ENCODE data around the gene TLK2. TPM values are rescaled to one million over a fixed set of nuclear protein-coding genes. Genes with fewer than 3 reads are reported as not detected.

TLK2 gene
- total RNA-seq, 1 donor from 2014 or later = 57.0 TPM

DNA sequence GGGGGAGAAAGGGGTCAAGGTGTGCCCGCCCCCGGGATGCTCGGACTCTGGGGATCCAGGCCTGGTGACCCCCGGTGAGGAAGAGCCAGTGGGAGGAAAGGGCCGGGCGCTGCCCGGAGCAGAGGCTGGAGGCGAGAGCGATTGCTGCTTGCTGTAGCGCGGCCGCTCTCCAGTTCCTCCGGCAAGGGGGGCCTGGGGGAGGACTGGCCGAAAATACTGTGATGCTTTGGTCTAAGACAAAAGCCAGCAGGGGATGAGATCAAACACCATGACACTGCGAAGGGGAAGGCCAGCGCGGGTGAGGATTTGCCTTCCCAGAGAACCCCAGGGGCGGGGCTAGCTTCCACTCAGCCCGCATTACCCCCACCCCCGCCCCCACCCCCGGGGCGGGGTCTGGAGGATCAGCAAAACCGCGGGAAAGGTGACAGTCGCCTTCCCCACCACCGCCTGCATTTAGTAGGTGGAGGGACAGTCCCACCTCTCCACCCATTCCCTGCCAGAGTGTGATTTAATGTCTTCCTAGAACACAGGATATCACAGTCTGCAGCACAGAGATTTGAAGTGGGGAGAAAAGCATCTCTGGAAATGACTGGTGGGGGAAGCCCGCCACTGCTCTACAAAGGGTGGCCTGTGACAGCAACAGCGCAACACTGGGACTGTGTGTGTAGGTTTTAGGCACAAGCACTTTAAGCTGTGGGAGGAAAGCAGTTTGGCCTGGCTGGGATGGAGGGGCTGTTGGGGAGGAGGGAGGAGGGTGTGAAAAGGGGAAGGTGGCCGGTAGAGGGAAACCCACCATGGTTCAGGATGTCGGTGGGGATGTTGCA is 174.6 kb downstream of the TLK2 start:
- intact Hi-C loops (cut with micrococcal nuclease) = loop anchor here (1.0 kb wide), 1 partner anchor 71 kb away; no protein-coding TSS in a partner anchor
- peaks cover 23% of the 10 kb centered on the region for H3K4me1 Mint-ChIP-seq
- POLR2A ChIA-PET = interaction anchor here (0.5 to 0.6 kb wide), 3 partner anchors 199 to 1278 kb away, joined by 3 to 5 read pairs (median 4); no protein-coding TSS in a partner anchor
- peak overlapping the region; percentile 87 for H3K4me3 Mint-ChIP-seq
- peak overlapping the region; percentile 71 for H3K27ac Mint-ChIP-seq
- H3K36me3 Mint-ChIP-seq (ENCODE audit: low read depth) = no peaks in the 10 kb centered on the region
- no peaks in the 10 kb centered on the region for H3K9me3 Mint-ChIP-seq
- no peak for TF ChIP-seq CTCF (IDR thresholded peaks at IDR 0.05)
- no peaks in the 10 kb centered on the region for H3K27me3 Mint-ChIP-seq
- peak; percentile 85 for ATAC-seq (ENCODE audit: low read depth)
- CTCF ChIA-PET = no interaction called here
- DNase-seq = peak; percentile 51

GRCh38 chr17:62653826-62654761 is 175.5 kb downstream of the TLK2 start:
- POLR2A ChIA-PET = interaction anchor here (0.5 to 0.6 kb wide), 3 partner anchors 200 to 1190 kb away, joined by 3 to 4 read pairs (median 3); no protein-coding TSS in a partner anchor
- CTCF ChIA-PET = no interaction called here
- intact Hi-C loops (cut with micrococcal nuclease) = loop anchor here (1.0 kb wide), 1 partner anchor 70 kb away; no protein-coding TSS in a partner anchor
- Mint-ChIP-seq H3K36me3 (ENCODE audit: low read depth) (no peaks in the 10 kb centered on the region), H3K9me3 (no peaks in the 10 kb centered on the region), H3K27ac (no peak overlapping the region), H3K4me3 (peak overlapping the region; percentile 87), H3K4me1 (peaks cover 23% of the 10 kb centered on the region), H3K27me3 (no peaks in the 10 kb centered on the region)
- DNase-seq (no peak), ATAC-seq (ENCODE audit: low read depth) (no peak)
- no peak for TF ChIP-seq CTCF (IDR thresholded peaks at IDR 0.05)

GRCh38 chr17:62655656-62656055 is 177.0 kb downstream of the TLK2 start:
- H3K4me1 Mint-ChIP-seq = peaks cover 23% of the 10 kb centered on the region
- ATAC-seq (ENCODE audit: low read depth) (no peak), DNase-seq (no peak)
- intact Hi-C loops (cut with micrococcal nuclease) = no loop called here
- no peaks in the 10 kb centered on the region for H3K27me3 Mint-ChIP-seq
- H3K4me3 Mint-ChIP-seq = no peak overlapping the region
- ChIA-PET CTCF (no interaction called here), POLR2A (no interaction called here)
- TF ChIP-seq CTCF (IDR thresholded peaks at IDR 0.05) = no peak
- no peaks in the 10 kb centered on the region for H3K36me3 Mint-ChIP-seq (ENCODE audit: low read depth)
- peaks cover 4% of the 10 kb centered on the region for H3K9me3 Mint-ChIP-seq
- H3K27ac Mint-ChIP-seq = no peak overlapping the region

DNA sequence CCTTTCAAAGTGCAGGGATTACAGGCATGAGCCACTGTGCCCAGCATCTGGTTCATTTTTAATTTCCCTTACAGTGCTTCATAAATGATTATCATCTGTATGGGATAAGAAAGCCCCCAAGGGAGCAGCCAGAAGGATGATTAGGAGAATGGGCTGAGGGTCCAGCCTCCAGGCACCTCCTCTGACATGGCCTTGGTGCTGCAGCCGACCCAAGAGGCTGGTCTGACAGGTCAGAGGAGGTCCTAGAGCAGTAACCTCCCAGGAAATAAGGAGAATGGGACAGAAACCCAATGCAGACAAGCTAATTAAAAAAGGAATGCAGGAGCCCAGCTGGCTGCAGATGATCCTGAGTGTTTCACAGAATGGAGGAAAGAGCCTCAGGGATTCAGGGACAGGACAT is 177.8 kb downstream of the TLK2 start:
- peaks cover 12% of the 10 kb centered on the region for H3K9me3 Mint-ChIP-seq
- H3K27me3 Mint-ChIP-seq = no peaks in the 10 kb centered on the region
- H3K4me1 Mint-ChIP-seq = peaks cover 23% of the 10 kb centered on the region
- POLR2A ChIA-PET = no interaction called here
- ATAC-seq (ENCODE audit: low read depth) (no peak), DNase-seq (no peak)
- no peak overlapping the region for H3K4me3 Mint-ChIP-seq
- intact Hi-C loops (cut with micrococcal nuclease) = no loop called here
- no peak overlapping the region for H3K27ac Mint-ChIP-seq
- TF ChIP-seq CTCF (IDR thresholded peaks at IDR 0.05) = no peak
- H3K36me3 Mint-ChIP-seq (ENCODE audit: low read depth) = no peaks in the 10 kb centered on the region
- CTCF ChIA-PET = no interaction called here

Data from activated B cell treated with CpG ODN at 0.5 μM for 24 hours (primary cell).